Ovary (tissue), 9 donors: Measurements from ENCODE around the gene ACTL7A. TPM values are rescaled to one million over a fixed set of nuclear protein-coding genes. Genes with fewer than 3 reads are reported as not detected.
"Not testable (repeated sequence)": the region's sequence is repeated elsewhere in the genome, so short reads cannot be mapped to it uniquely, and the experiment has no call there.

Experiments used
- DNase-seq, 5 donors: peaks; one replicate each; pipeline ENCODE4 v3.0.0-alpha.2; 2019 to 2020
- H3K27ac ChIP-seq, 2 donors: fragments of 200-600 bp; one replicate each; pipeline versions ENCODE4 v1.5.1 to v1.8.0; 2019 to 2022
- H3K27me3 ChIP-seq: fragments of 200-600 bp; one replicate; pipeline ENCODE4 v1.8.0; 2022
- H3K36me3 ChIP-seq: fragments of 200-600 bp; sonication (generic); one replicate; pipeline ENCODE4 v1.5.1; 2019
- H3K4me1 ChIP-seq: one replicate; pipeline ENCODE4 v1.8.1; 2013; ENCODE audit warnings: mild to moderate bottlenecking, moderate library complexity; ENCODE audit not compliant: insufficient read depth
- H3K4me3 ChIP-seq: fragments of 200-600 bp; sonication (generic); one replicate; pipeline ENCODE4 v1.5.1; 2017
- H3K9me3 ChIP-seq, 2 donors: fragments of 200-600 bp in 1 of 2; sonication (generic) in 1 of 2; one replicate each; pipeline versions ENCODE4 v1.5.1 to v1.8.1; 2013 to 2019; ENCODE audit warnings: mild to moderate bottlenecking in 1 of 2, moderate library complexity in 1 of 2
- EP300 ChIP-seq: sonication (generic); formaldehyde crosslinking; IDR thresholded peaks from one replicate; pipeline ENCODE4 v1.6.1; 2017; ENCODE audit warnings: antibody characterized with exemption
- POLR2A ChIP-seq: fragments of 450-650 bp; IDR thresholded peaks from one replicate; pipeline ENCODE4 v1.6.1; 2017; ENCODE audit warnings: antibody characterized with exemption, mild to moderate bottlenecking, moderate library complexity
- WGBS, 3 donors: extraction: QIAGEN DNeasy Blood & Tissue Kit in 1 of 3; methylation state at CpG; one replicate each; pipeline versions ENCODE4 v1.1.5 to v1.1.7; 2013 to 2017; 5-methylcytosine and 5-hydroxymethylcytosine counted together
- intact Hi-C, 4 donors: fragments of 100-400 bp; cut with DNase I; formaldehyde crosslinking; loops; one replicate each; pipeline versions ENCODE4 v1.11.0 to v1.15.1; 2022 to 2023
- polyA plus RNA-seq, 2 donors: library from polyadenylated mRNA; stranded (reverse); fragments of 200-250 nt in 1 of 2; fragments of 350-450 nt in 1 of 2; fragmentation: Illumina TruSeq in 1 of 2; extraction: RNeasy Lipid Tissue Mini Kit (QIAGEN cat#74804) in 1 of 2; gene quantifications; one replicate each; pipeline ENCODE4 v1.2.3, GENCODE V29; 2013 to 2014
- total RNA-seq, 7 donors: library from RNA; depleted of rRNA in 2 of 7; stranded (reverse); fragments of >200 nt in 2 of 7; fragmentation: NEBNext Ultra II Directional in 3 of 7; extraction: Animal tissue kit (Norgen Biotek cat#: 25700) in 3 of 7; gene quantifications; one replicate each; pipeline versions ENCODE4 v1.1.0 to v1.2.4, GENCODE V29; 2016 to 2023
- TF ChIP-seq, protein P1 (sequence below), 3 donors: fragments of 450-650 bp in 2 of 3; fragments of 200-600 bp in 1 of 3; IDR thresholded peaks; one replicate each; pipeline versions ENCODE4 v1.5.1 to v1.8.0; 2016 to 2022; ENCODE audit warnings: antibody characterized with exemption in 3 of 3, mild to moderate bottlenecking in 1 of 3
- donor health status: DM: no; HTN: no; CAD: no; lungs with moderate emphysema.
- donor health status: DM: no; HTN: no; CAD: no.
- donor health status: Bipolar disorder and iron deficiency.
- donor health status: DM: yes; HTN: yes; CAD: no.
- donor health status: DM: no; HTN: no; CAD: no.
- donor health status: DM: yes; HTN: yes; CAD: no.

ACTL7A gene
- total and polyA plus RNA-seq, 9 donors: not detected

DNA sequence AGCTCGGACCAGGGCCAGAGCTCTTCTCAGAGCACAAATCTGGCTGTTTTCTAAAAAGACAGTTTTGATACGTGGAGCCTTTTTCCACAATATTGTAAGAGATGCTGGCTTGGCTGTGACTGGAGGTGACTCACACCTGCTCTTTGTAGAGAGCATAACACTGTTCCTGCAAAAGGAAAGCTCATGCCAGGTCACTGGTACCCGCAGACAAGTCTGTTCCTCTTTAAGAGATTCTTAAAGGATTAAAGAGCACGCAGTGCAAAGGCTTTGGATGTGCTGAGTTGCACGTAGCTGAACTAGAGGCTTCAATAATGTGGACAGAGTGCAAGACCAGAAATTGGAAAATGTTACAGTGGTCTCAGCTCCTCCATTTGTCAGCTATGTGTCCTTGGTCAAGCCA is 25.3 kb upstream of the ACTL7A start:
- H3K9me3 ChIP-seq: no peaks in the 10 kb centered on the region
- no peaks in the 10 kb centered on the region for H3K4me1 ChIP-seq
- TF ChIP-seq, protein P1, sequence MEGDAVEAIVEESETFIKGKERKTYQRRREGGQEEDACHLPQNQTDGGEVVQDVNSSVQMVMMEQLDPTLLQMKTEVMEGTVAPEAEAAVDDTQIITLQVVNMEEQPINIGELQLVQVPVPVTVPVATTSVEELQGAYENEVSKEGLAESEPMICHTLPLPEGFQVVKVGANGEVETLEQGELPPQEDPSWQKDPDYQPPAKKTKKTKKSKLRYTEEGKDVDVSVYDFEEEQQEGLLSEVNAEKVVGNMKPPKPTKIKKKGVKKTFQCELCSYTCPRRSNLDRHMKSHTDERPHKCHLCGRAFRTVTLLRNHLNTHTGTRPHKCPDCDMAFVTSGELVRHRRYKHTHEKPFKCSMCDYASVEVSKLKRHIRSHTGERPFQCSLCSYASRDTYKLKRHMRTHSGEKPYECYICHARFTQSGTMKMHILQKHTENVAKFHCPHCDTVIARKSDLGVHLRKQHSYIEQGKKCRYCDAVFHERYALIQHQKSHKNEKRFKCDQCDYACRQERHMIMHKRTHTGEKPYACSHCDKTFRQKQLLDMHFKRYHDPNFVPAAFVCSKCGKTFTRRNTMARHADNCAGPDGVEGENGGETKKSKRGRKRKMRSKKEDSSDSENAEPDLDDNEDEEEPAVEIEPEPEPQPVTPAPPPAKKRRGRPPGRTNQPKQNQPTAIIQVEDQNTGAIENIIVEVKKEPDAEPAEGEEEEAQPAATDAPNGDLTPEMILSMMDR (IDR thresholded peaks at IDR 0.05): no peak
- TF ChIP-seq EP300 (no peak), POLR2A (no peak)
- DNase-seq: no peak
- no peaks in the 10 kb centered on the region for H3K27me3 ChIP-seq
- H3K27ac ChIP-seq: no peak overlapping the region
- 63 to 82% (median 73%) methylated on average over 5 of the region's 5 CpGs for WGBS, 3 donors
- intact Hi-C loops: no loop called here
- no peaks in the 10 kb centered on the region for H3K36me3 ChIP-seq
- no peak overlapping the region for H3K4me3 ChIP-seq

DNA sequence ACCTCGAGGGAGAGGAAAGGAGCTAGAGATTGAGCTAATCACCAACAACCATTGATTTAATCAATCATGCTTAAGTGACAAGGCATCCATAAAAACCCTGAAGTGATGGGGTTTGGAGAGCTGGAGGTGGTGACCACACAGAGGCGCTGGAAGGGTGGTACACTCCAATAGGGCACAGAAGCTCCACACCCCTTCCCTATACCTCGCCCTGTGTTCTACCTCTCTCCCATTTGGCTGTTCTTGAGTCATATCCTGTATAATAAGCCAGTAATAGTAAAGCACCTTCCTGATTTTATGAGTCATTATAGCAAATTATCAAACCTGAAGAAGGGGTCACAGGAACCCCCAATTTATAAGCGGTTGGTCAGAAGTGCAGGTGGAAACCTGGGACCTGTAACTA is 24.5 kb upstream of the ACTL7A start:
- DNase-seq: no peak
- Histone ChIP-seq H3K4me3 (no peak overlapping the region), H3K36me3 (no peaks in the 10 kb centered on the region), H3K27ac (no peak overlapping the region), H3K9me3 (no peaks in the 10 kb centered on the region), H3K27me3 (no peaks in the 10 kb centered on the region), H3K4me1 (no peaks in the 10 kb centered on the region)
- TF ChIP-seq EP300 (no peak), POLR2A (no peak)
- TF ChIP-seq, protein P1 (IDR thresholded peaks at IDR 0.05): no peak
- 72 to 79% (median 73%) methylated on average over 4 of the region's 4 CpGs for WGBS, 3 donors
- intact Hi-C loops: no loop called here

DNA sequence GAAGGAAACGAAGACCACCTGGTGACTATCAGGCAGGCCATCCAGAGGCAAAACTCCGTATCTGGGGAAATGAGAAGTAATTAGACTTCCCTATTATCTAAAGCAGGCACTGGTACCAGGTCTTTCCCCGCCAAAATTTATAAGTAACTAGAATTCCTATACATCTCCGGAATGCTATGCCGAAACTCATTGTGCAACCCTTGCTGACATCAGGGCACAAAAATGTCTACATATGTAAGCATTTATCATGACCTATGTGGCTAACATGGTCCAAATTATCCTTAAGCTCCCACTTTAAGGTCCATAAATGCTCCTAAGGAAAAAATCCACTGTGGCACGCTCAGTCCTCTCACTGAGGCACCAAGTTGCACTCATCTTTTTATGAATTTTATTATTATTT is 24.0 kb upstream of the ACTL7A start:
- WGBS, 3 donors: 74 to 83% (median 74%) methylated on average over 6 of the region's 6 CpGs

DNA sequence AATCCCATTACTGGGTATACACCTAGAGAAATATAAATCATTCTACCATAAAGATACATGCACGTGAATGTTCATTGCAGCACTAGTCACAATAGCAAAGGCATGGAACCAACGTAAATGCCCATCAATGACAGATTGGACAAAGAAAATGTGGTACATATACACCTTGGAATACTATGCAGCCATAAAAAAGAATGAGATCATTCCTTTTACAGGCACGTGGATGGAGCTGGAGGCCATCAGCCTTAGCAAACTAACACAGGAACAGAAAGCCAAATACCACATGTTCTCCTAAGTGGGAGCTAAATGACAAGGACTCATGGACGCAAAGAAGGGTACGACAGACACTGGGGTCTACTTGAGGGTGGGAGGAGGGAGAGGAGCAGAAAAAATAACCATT is 22.5 kb upstream of the ACTL7A start:
- DNase-seq, H3K4me1 ChIP-seq, H3K27me3 ChIP-seq, H3K9me3 ChIP-seq, H3K4me3 ChIP-seq, intact Hi-C loops, H3K27ac ChIP-seq, H3K36me3 ChIP-seq: not testable (repeated sequence)
- WGBS, 3 donors: 83 to 89% (median 85%) methylated on average over 5 of the region's 5 CpGs

More for the DNA sequence above, 24.0 kb upstream of the ACTL7A start:
- no peak for DNase-seq
- TF ChIP-seq, protein P1 (IDR thresholded peaks at IDR 0.05): no peak
- TF ChIP-seq EP300 (no peak), POLR2A (no peak)
- intact Hi-C loops: no loop called here
- no peaks in the 10 kb centered on the region for H3K9me3 ChIP-seq
- H3K4me1 ChIP-seq: no peaks in the 10 kb centered on the region
- no peaks in the 10 kb centered on the region for H3K27me3 ChIP-seq
- H3K36me3 ChIP-seq: no peaks in the 10 kb centered on the region
- no peak overlapping the region for H3K27ac ChIP-seq
- H3K4me3 ChIP-seq: no peak overlapping the region

DNA sequence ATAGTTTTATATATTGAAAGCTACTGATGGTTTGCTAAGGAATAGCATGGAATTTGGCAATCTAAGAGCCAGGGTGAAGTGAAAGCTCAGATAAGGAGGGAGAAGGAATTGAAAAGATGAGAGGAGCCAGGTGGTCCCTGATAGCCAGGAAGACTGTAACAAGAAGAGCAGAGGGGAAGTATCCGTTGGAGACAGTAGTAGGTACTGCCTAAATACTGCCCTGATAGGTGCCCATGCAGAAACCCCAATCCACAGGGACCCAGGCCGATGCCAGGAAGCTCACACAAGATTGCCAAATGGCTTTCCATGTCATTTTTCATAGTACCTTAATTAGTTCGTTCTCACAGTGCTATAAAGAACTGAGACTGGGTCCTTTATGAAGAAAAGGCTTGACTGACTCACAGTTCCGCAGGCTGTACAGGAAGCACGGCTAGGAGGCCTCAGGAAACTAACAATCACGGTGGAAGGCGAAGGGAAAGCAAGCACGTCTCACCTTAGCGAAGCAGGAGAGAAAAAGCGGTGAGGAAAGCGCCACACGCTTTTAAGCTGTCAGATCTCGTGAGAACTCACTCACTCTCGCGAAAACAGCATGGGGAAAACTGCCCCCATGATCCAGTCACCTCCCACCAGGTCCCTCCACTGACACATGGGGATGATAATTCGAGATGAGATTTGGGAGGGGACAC is 19.3 kb upstream of the ACTL7A start:
- WGBS, 3 donors: 79 to 83% (median 83%) methylated on average over 16 of the region's 16 CpGs
- Histone ChIP-seq H3K36me3 (no peaks in the 10 kb centered on the region), H3K4me3 (no peak overlapping the region), H3K27ac (no peak overlapping the region), H3K27me3 (no peaks in the 10 kb centered on the region), H3K9me3 (no peaks in the 10 kb centered on the region), H3K4me1 (no peaks in the 10 kb centered on the region)
- intact Hi-C loops: no loop called here
- no peak for DNase-seq
- no peak for TF ChIP-seq EP300
- no peak for TF ChIP-seq POLR2A
- TF ChIP-seq, protein P1 (IDR thresholded peaks at IDR 0.05): no peak
